Measurements from ENCODE around the gene SPEG.

The SPEG gene

GRCh38 chr2:219516888-219517287 lies 82.2 kb downstream of the SPEG start:
- Histone ChIP-seq H2AFZ (ENCODE audit: low read length) (no peak overlapping the region), H2BK15ac (ENCODE audit: low read length) (no peak overlapping the region), H3K27ac (replicated peaks; ENCODE audit: low read length) (no peak overlapping the region), H3K23ac (ENCODE audit: low read depth, low read length, poor library complexity) (no peak overlapping the region), H3K18ac (ENCODE audit: low read length) (peak overlapping the region; percentile 8), H3K27me3 (ENCODE audit: control insufficient read depth in 3 of 3, insufficient read depth in 3 of 3, low read depth in 1 of 3, low read length in 3 of 3) (peaks cover 0 to 90% (median 35%) of the 10 kb centered on the region in 3 experiments), H3K14ac (ENCODE audit: low read length) (no peak overlapping the region), H3K4me2 (ENCODE audit: insufficient read depth, low read length, poor library complexity, severe bottlenecking) (no peak overlapping the region), H3K79me1 (ENCODE audit: low read depth, low read length) (no peaks in the 10 kb centered on the region), H3K9me3 (replicated peaks in 1 of 2; ENCODE audit: control insufficient read depth in 2 of 2, insufficient read depth in 1 of 2, low read depth in 1 of 2, low read length in 2 of 2) (no peaks in the 10 kb centered on the region), H2AK5ac (ENCODE audit: low read depth, low read length) (peak overlapping the region; percentile 30), H3K4ac (ENCODE audit: low read length) (no peak overlapping the region), H3K4me3 (ENCODE audit: low read length in 2 of 2) (no peak overlapping the region), H2BK120ac (ENCODE audit: low read depth, low read length) (no peak overlapping the region), H2BK5ac (ENCODE audit: low read length) (no peak overlapping the region), H4K8ac (ENCODE audit: low read depth, low read length) (no peak overlapping the region), H3K4me1 (ENCODE audit: control insufficient read depth in 2 of 2, insufficient read depth in 1 of 2, low read depth in 1 of 2, low read length in 2 of 2) (peaks cover 31% of the 10 kb centered on the region in 2 donors), H4K91ac (ENCODE audit: low read depth, low read length, poor library complexity) (no peak overlapping the region), H3K9ac (ENCODE audit: low read depth, low read length, poor library complexity) (no peak overlapping the region), H2BK12ac (ENCODE audit: low read length) (no peak overlapping the region), H3K36me3 (replicated peaks in 1 of 2; ENCODE audit: control insufficient read depth in 2 of 2, insufficient read depth in 2 of 2, low read length in 2 of 2) (no peaks in the 10 kb centered on the region)
- DNase-seq (ENCODE audit: low spot score), result no peak
- WGBS, 2 donors (ENCODE audit: extremely low coverage in 2 of 2, insufficient read length in 2 of 2, insufficient replicate concordance in 1 of 2), result no CpG with 5 or more reads among the region's 7 CpGs

DNA sequence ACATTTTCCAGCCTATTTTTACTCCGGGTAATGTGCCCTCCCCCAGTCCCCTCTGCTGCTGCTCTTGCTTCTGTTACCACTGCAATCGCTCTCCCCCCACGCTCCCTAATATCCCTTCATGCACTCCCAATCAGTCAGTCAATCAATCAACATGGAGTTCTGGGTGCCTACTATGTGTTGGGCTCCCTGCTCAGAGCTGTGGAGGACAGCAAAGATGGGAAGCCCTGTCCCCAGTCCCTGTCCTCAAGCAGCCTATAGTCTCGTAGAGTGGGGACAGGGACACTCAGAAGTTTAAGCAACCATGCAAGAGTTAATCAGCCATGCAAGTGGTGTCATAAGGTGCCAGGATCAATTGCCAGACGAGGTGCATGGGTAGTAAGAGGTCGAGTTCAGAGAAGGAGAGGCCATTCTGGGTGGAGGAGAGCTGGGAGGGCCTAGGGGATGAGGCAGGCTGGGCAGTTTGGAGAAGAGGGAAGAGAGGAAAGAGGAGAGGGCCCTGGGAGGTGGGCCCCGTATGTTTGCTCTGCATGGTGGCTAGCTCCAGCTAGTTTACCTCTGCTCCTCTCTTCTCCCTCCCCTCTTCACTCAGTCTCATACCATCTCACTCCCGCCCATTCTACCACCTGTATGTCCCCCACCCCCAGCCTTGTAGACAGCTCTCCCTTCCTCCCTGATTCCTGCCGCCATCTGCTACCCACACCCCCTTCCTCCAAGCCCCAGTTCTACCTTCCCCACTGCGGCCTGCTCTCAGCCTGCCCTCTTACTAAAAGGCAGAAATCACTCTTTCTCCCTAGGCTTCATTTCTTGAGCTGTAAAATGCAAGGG lies 83.5 kb downstream of the SPEG start:
- H4K8ac ChIP-seq (ENCODE audit: low read depth, low read length), result no peak overlapping the region
- H2BK15ac ChIP-seq (ENCODE audit: low read length), result no peak overlapping the region
- no peak overlapping the region for H2BK12ac ChIP-seq (ENCODE audit: low read length)
- no peak overlapping the region for H2AFZ ChIP-seq (ENCODE audit: low read length)
- H3K18ac ChIP-seq (ENCODE audit: low read length), result no peak overlapping the region
- peaks cover under 1 to 81% (median 37%) of the 10 kb centered on the region in 3 experiments for H3K27me3 ChIP-seq (ENCODE audit: control insufficient read depth in 3 of 3, insufficient read depth in 3 of 3, low read depth in 1 of 3, low read length in 3 of 3)
- no peak overlapping the region for H2BK5ac ChIP-seq (ENCODE audit: low read length)
- no peak overlapping the region for H4K91ac ChIP-seq (ENCODE audit: low read depth, low read length, poor library complexity)
- no CpG with 5 or more reads among the region's 10 CpGs for WGBS, 2 donors (ENCODE audit: extremely low coverage in 2 of 2, insufficient read length in 2 of 2, insufficient replicate concordance in 1 of 2)
- no peak overlapping the region for H3K14ac ChIP-seq (ENCODE audit: low read length)
- H3K4me1 ChIP-seq (ENCODE audit: control insufficient read depth in 2 of 2, insufficient read depth in 1 of 2, low read depth in 1 of 2, low read length in 2 of 2), result peaks cover 28 to 30% of the 10 kb centered on the region in 2 donors
- H3K23ac ChIP-seq (ENCODE audit: low read depth, low read length, poor library complexity), result peak overlapping the region; percentile 16
- H2AK5ac ChIP-seq (ENCODE audit: low read depth, low read length), result no peak overlapping the region
- no peak overlapping the region for H3K9ac ChIP-seq (ENCODE audit: low read depth, low read length, poor library complexity)
- no peak overlapping the region for H3K4me2 ChIP-seq (ENCODE audit: insufficient read depth, low read length, poor library complexity, severe bottlenecking)
- no peaks in the 10 kb centered on the region for H3K9me3 ChIP-seq (replicated peaks in 1 of 2; ENCODE audit: control insufficient read depth in 2 of 2, insufficient read depth in 1 of 2, low read depth in 1 of 2, low read length in 2 of 2)
- H2BK120ac ChIP-seq (ENCODE audit: low read depth, low read length), result no peak overlapping the region
- H3K4me3 ChIP-seq (ENCODE audit: low read length in 2 of 2), result no peak overlapping the region
- no peak overlapping the region for H3K4ac ChIP-seq (ENCODE audit: low read length)
- no peaks in the 10 kb centered on the region for H3K36me3 ChIP-seq (replicated peaks in 1 of 2; ENCODE audit: control insufficient read depth in 2 of 2, insufficient read depth in 2 of 2, low read length in 2 of 2)
- DNase-seq (ENCODE audit: low spot score), result no peak
- no peak overlapping the region for H3K27ac ChIP-seq (replicated peaks; ENCODE audit: low read length)
- H3K79me1 ChIP-seq (ENCODE audit: low read depth, low read length), result no peaks in the 10 kb centered on the region

DNA sequence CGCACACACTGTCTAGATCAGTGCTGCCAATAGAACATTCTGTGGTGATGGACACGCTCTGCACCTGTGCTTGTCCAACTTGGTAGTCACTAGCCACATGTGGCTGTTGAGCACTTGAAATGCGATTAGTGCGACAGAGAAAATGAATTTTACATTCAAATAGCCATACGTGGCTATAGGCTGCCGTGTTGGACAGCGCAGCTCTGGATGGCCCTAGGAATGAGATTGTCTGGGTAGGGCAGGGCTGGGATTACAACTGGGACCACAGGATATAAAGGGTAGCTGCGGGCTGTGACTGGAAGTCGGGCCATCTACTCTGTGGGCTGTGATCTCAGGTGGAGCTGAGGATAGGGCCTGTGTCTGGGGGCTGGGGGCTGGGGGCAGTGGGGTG lies 84.9 kb downstream of the SPEG start:
- Histone ChIP-seq H3K18ac (ENCODE audit: low read length) (no peak overlapping the region), H3K27ac (replicated peaks; ENCODE audit: low read length) (no peak overlapping the region), H2BK120ac (ENCODE audit: low read depth, low read length) (no peak overlapping the region), H3K9me3 (replicated peaks in 1 of 2; ENCODE audit: control insufficient read depth in 2 of 2, insufficient read depth in 1 of 2, low read depth in 1 of 2, low read length in 2 of 2) (no peaks in the 10 kb centered on the region), H4K8ac (ENCODE audit: low read depth, low read length) (no peak overlapping the region), H3K27me3 (ENCODE audit: control insufficient read depth in 3 of 3, insufficient read depth in 3 of 3, low read depth in 1 of 3, low read length in 3 of 3) (peaks cover 4 to 81% (median 37%) of the 10 kb centered on the region in 3 experiments), H3K4me3 (ENCODE audit: low read length in 2 of 2) (no peak overlapping the region), H2BK15ac (ENCODE audit: low read length) (no peak overlapping the region), H3K4me1 (ENCODE audit: control insufficient read depth in 2 of 2, insufficient read depth in 1 of 2, low read depth in 1 of 2, low read length in 2 of 2) (peaks cover 22% of the 10 kb centered on the region in 2 donors), H3K9ac (ENCODE audit: low read depth, low read length, poor library complexity) (peak overlapping the region; percentile 47), H3K23ac (ENCODE audit: low read depth, low read length, poor library complexity) (no peak overlapping the region), H3K36me3 (replicated peaks in 1 of 2; ENCODE audit: control insufficient read depth in 2 of 2, insufficient read depth in 2 of 2, low read length in 2 of 2) (no peaks in the 10 kb centered on the region), H2AK5ac (ENCODE audit: low read depth, low read length) (no peak overlapping the region), H2BK12ac (ENCODE audit: low read length) (no peak overlapping the region), H3K79me1 (ENCODE audit: low read depth, low read length) (no peaks in the 10 kb centered on the region), H2AFZ (ENCODE audit: low read length) (no peak overlapping the region), H3K14ac (ENCODE audit: low read length) (no peak overlapping the region), H4K91ac (ENCODE audit: low read depth, low read length, poor library complexity) (no peak overlapping the region), H2BK5ac (ENCODE audit: low read length) (no peak overlapping the region), H3K4me2 (ENCODE audit: insufficient read depth, low read length, poor library complexity, severe bottlenecking) (no peak overlapping the region), H3K4ac (ENCODE audit: low read length) (no peak overlapping the region)
- no peak for DNase-seq (ENCODE audit: low spot score)
- no CpG with 5 or more reads among the region's 9 CpGs for WGBS, 2 donors (ENCODE audit: extremely low coverage in 2 of 2, insufficient read length in 2 of 2, insufficient replicate concordance in 1 of 2)

DNA sequence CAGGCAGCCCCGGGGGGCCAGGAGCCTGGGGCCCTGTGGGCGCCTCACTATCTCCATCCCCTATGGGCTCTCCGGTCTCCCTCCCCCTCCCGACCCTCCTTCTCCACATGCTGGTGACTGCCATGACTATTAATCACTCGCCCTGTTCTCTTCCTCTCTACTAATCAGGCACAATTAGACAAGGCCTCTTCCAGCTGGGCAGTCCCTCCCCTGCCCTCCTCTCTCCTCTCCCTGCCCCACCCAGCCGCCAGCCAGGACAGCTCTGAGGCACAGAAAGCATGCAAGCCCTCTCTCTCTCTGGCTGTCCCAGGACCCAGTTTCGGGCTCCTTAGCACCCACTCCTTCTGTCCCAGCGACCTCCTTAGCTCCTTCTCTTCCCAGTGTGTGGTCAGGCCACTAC lies 85.4 kb downstream of the SPEG start:
- H3K4me1 ChIP-seq (ENCODE audit: control insufficient read depth in 2 of 2, insufficient read depth in 1 of 2, low read depth in 1 of 2, low read length in 2 of 2), result peaks cover 20 to 22% of the 10 kb centered on the region in 2 donors
- no peak overlapping the region for H3K23ac ChIP-seq (ENCODE audit: low read depth, low read length, poor library complexity)
- H3K14ac ChIP-seq (ENCODE audit: low read length), result no peak overlapping the region
- H3K27ac ChIP-seq (replicated peaks; ENCODE audit: low read length), result no peak overlapping the region
- no peak for DNase-seq (ENCODE audit: low spot score)
- H3K9me3 ChIP-seq (replicated peaks in 1 of 2; ENCODE audit: control insufficient read depth in 2 of 2, insufficient read depth in 1 of 2, low read depth in 1 of 2, low read length in 2 of 2), result no peaks in the 10 kb centered on the region
- H4K8ac ChIP-seq (ENCODE audit: low read depth, low read length), result no peak overlapping the region
- peak overlapping the region; percentile 20 for H3K18ac ChIP-seq (ENCODE audit: low read length)
- no peak overlapping the region for H2BK12ac ChIP-seq (ENCODE audit: low read length)
- no peaks in the 10 kb centered on the region for H3K36me3 ChIP-seq (replicated peaks in 1 of 2; ENCODE audit: control insufficient read depth in 2 of 2, insufficient read depth in 2 of 2, low read length in 2 of 2)
- H2BK120ac ChIP-seq (ENCODE audit: low read depth, low read length), result no peak overlapping the region
- H2BK15ac ChIP-seq (ENCODE audit: low read length), result no peak overlapping the region
- H3K9ac ChIP-seq (ENCODE audit: low read depth, low read length, poor library complexity), result no peak overlapping the region
- no peak overlapping the region for H2AFZ ChIP-seq (ENCODE audit: low read length)
- H3K79me1 ChIP-seq (ENCODE audit: low read depth, low read length), result no peaks in the 10 kb centered on the region
- peaks cover 4 to 81% (median 35%) of the 10 kb centered on the region in 3 experiments for H3K27me3 ChIP-seq (ENCODE audit: control insufficient read depth in 3 of 3, insufficient read depth in 3 of 3, low read depth in 1 of 3, low read length in 3 of 3)
- no peak overlapping the region for H3K4ac ChIP-seq (ENCODE audit: low read length)
- no peak overlapping the region for H2BK5ac ChIP-seq (ENCODE audit: low read length)
- H3K4me2 ChIP-seq (ENCODE audit: insufficient read depth, low read length, poor library complexity, severe bottlenecking), result no peak overlapping the region
- WGBS, 2 donors (ENCODE audit: extremely low coverage in 2 of 2, insufficient read length in 2 of 2, insufficient replicate concordance in 1 of 2), result no CpG with 5 or more reads among the region's 8 CpGs
- no peak overlapping the region for H3K4me3 ChIP-seq (ENCODE audit: low read length in 2 of 2)
- H2AK5ac ChIP-seq (ENCODE audit: low read depth, low read length), result peak overlapping the region; percentile 90
- H4K91ac ChIP-seq (ENCODE audit: low read depth, low read length, poor library complexity), result no peak overlapping the region
